CD4-positive, alpha-beta T cell treated with Interleukin-1 beta for 1 hour (primary cell): ENCODE results near the gene IP6K1.
A peak's percentile ranks its signal among the peaks of the same experiment; 100 is the strongest.
"Not testable (repeated sequence)": the region's sequence is repeated elsewhere in the genome, so short reads cannot be mapped to it uniquely, and the experiment has no call there.

Experiments
- DNase-seq, 2 donors: peaks; one replicate each; pipeline ENCODE4 v3.0.0-alpha.2; 2020 to 2022

The IP6K1 gene

DNA sequence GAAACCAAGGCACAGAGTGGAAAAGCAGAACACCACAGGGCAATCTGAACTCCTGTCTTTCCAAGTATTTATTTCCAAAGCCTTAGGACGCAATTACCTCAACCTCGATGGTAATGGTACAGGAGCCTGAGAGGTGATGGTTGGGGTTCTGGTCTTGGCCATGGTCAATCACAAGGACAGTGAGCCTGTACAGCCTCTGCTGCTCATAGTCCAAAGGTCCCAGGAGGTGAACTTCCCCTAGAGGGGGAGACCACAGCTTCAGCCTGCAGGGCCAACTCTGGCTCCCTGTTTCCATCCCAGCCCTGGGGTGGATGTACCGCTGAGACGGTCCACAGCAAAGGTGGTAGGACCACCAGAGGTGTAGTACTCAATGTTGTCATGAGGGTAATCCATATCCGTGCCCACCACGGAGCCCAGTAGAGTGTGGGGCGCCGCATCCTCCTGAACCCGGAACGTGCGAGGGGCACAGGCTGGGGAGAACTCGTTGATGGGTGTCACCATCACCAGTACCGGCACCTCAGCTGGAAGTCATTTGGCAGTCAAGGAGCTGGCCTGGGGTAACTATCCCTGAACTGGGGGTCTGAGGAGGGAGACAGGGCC lies 7.2 kb upstream of the IP6K1 start:
- no peak for DNase-seq

DNA sequence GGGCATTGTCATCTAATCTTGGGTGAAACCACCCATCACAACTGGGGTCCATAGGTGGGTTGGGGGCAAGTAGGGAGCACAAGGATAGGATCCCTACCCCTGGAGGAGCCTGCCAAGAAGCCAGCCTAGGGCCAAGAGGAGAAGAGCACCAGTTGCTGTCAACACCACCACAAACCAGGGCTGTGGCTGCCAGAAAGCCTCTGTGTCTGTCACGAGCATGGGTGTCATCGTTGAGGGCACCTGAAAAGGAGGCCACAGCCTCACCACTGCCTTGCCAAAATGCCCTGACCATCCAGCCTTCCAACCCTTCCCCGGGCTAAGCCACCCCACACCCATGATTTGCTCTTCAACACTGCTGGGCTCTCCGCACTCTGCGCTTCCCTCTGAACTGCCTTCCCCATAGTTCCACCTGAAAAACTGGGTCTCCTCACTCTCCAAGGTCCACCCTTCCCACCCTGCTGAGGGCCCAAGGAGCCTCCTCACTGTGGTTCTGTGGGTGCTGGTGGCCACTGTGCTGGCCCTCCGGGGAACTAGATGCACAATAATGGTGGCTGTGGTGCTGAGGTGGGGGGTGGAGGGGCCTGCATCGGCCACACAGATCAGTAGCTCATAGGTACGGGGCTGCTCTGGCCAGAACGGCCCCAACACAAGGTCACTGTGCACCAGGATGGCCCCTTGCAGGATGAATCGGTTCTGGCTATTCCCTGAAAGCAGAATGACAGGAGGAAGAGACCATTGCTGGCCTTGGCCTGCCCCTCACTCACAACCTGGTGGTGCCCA lies 6.2 kb upstream of the IP6K1 start:
- DNase-seq, result no peak

DNA sequence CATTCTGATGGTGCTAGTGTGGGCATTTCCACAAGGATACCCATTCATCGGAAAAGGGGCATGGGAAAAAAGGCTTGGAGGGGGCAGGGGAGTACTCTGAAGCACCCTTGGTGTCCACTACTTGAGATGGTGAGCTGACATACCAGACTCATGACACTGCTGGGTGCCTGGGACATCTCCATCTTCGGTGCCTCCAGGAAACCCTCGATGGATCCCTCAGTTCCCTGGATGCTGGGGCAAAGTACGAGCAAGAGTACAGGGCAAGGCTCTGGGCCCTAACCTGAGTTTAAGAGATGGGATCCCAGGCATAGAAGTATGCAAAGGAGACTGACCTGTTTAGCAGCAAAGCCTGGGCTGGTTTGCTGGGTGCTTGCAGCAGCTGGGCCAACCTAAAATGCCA lies 5.2 kb upstream of the IP6K1 start:
- DNase-seq, result no peak

DNA sequence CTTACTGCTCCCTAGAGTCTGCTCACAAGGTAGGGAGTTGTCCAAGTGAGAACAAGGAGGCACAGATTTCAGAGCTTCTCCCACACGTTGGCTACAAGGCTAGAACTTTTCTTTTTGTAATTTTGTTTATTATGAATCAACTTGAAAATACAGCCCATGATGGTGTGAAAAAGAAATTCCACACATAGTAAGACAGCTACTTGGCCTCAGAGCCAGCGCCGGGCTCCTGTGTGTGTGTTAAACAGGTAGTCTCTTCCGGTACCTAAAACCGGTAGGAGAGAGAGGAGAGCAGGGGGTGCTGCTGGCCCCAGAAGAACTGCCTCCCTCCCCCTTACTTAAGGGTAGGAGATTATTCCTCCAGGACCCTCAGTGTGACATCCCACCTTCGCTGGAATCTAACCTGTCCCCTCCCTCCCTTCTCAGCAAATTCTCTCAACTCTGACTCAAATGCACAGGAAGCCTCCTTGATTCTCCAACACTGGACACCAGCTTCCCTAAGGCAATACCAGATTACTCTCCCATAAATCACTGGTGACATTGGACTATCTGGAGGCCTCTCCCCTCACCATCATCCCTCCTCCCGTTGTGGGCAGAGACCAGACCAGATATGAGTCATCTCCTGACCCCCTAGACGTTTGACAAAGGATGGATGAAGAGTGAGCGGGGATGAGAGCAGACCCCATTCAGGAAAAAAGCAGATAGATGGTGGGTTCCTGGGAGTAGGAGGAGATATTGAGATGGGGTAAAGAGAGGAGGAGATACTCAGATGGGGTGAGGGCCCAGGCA lies 4.5 kb upstream of the IP6K1 start:
- no peak for DNase-seq

DNA sequence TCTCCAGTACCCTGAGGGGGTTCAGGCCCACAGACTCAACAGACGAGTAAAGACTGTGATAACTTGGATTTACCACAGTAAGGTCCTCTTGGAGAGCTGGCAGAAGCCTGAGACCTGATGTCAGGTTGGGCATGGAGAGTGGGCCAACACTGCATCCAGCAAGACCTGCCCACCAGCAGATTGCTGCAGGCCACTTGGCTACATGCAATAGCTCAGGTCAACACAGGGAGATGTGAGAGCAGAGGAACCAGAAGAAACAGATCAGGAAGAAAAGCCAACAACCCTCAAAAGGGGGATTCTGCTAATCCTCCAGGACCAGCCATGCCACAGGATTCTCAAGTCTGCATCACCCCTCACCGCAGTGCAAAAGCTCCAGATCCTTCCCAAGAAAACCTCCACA lies 1.7 kb upstream of the IP6K1 start:
- no peak for DNase-seq

DNA sequence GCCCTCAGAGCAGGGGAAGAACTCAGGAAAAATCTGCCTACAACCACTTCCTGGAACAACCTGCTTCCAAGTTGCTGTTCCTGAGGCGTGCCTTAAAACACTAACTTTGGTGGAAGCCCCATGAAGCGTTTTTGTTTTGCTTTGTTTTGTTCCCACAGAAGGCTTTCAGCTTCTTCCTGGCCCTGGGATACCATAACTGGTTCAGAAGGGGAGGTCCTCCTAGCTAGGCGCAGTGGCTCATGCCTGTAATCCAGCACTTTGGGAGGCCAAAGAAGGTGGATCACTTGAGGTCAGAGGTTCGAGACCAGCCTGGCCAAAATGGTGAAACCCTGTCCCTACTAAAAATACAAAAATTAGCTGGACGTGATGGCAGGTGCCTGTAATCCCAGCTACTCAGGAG lies 1.2 kb upstream of the IP6K1 start:
- DNase-seq, result no peak

DNA sequence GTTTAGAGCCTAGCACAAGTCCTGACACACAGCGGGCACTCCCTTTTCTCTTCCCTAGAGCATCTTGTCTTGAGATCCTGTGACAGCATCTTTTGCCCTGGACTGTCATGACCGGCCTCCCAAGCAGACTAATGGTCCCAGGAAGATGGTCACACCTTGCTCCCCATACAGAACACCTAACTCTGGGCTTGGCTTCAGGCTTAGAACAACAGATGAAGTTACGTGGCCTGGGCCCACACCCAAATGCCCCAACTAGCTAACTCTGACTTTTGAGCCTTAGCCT lies 781 bp upstream of the IP6K1 start:
- no peak for DNase-seq

DNA sequence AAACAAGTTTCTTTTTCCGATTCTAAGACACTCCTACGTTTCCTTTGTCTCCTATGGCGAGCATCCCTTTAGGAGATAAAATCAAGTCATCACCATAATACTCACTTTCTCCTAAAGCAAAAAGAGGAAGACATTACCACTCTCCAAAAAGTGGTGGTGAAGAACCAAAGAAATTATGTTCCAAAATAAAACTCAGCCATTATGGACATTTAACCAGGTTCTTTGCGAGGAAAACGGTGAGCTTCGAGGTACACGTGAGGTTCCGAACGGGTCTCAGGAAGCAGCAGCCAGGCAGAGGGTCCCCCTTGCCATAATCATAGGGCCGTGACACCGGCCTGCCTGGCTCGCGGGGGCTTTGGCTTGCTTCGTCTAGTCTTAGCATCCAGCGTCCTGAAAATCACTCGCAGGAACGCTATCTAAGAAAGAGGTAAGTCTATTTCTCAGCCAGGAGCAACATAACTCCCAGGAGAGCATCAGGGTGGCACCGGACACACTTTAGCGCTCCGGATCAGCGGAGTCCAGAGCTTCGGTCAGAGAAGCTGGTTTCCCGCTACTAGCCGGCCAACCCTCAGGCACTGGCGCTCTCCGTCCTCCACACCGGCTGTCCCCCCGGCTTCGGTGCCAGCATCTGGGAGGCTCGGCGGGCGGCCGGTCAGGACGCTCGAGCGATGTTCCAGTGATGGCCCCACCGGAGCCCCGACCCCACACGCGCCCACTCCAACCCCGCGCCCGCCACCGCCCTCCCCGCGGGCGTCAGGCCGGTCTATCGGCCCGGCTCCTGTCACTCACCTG lies 581 bp downstream of the IP6K1 start:
- peak; percentile 21 to 33 for DNase-seq

DNA sequence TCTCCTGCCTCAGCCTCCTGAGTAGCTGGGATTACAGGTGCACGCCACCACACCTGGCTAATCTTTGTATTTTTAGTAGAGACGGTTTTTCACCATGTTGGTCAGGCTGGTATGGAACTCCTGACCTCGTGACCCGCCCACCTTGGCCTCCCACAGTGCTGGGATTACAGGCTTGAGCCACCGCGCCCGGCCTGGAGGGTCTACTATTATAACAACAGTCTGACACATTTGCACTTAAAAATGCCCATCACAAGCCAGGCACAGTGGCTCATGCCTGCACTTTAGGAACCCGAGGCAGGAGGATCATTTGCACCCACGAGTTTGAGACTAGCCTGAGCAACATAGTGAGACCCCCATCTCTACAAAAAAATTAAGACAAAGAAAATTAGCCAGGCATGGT lies 4.1 kb downstream of the IP6K1 start:
- not testable (repeated sequence) for DNase-seq

DNA sequence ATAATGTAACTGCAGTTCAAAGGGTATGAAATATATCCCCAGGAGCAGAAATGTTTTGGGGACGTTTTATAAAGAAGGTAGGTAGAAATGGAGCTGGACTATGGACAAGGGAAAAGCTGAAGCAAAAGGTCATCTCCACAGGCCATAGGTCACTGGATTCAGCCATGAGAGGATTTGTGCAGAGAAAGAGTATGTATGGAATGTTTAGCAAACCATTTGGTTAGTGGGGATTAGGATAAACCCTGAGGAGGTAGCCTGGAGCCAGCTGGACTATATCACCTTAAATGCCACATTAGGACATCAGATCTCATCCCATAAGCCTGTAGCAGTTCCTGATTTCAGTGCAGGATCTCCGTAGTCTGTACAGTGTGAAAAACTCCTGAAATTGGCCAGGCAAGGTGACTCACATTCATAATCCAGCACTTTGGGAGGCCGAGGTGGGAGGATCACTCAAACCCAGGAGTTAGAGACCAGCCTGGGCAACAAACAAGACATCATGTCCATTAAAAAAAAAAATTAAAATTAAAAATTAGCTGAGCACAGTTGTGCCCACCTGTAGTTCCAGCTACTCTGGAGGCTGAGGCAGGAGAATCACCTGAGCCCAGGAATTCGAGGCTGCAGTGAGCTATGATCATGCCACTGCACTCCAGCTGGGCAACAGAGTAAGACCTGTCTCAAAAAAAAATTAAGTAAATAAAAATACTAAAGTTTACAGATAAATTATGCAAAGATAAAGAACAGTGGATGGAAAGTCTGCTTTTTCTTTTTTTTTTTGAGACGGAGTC lies 4.7 kb downstream of the IP6K1 start:
- DNase-seq, result no peak

DNA sequence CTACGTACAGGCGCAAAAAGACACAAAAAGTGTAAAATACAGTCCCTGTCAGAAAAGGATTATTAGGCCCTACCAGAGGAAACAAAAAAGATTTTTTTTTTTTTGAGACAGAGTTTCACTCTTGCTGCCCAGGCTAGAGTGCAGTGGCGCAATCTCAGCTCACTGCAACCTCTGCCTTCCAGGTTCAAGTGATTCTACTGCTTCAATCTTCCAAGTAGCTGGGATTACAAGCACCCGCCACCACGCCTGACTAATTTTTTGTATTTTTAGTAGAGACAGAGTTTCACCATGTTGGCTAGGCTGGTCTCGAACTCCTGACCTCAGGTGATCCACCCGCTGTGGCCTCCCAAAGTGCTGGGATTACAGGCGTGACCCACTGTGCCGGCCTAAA lies 5.4 kb downstream of the IP6K1 start:
- DNase-seq, result not testable (repeated sequence)

DNA sequence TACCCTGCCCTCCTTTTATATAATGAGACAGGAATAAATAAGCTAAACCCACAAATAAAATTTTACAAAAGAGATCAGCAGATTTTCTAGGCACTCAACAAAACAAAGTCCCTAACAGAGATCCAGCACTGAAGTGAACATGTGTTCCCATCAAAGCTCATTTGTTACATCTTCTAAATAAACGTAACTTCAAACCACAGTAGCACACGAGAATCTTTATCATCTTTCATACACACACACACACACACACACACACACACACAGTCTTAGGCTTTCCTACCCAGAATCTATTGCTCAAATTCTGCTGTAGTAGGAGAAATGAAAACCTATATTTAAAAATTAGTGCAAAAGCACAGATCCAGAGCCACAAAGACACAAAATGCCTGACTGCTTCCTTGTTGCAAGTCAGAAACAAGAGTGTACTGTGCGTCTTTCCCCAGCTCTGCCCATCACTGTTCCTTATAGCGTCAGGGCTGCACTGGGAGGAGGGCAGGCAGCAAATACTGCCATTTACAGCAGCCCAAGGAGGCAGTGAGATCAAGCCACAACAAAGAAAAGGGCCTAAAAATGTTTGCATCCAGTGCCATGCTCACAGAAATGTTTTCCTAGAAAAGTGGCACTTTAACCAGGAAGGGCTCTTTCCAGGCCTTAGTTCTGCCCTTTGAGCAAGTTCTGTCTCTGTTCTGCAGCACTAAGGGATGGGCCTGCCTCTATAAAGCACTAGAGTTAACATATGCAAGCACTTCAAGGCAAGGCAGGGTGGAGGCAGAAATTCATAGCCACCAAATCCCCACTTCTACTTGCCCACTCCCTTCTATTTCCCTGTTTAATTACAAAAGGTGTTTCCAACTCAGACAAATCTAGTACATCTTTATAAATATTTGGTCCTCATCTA lies 6.0 kb downstream of the IP6K1 start:
- DNase-seq, result no peak

DNA sequence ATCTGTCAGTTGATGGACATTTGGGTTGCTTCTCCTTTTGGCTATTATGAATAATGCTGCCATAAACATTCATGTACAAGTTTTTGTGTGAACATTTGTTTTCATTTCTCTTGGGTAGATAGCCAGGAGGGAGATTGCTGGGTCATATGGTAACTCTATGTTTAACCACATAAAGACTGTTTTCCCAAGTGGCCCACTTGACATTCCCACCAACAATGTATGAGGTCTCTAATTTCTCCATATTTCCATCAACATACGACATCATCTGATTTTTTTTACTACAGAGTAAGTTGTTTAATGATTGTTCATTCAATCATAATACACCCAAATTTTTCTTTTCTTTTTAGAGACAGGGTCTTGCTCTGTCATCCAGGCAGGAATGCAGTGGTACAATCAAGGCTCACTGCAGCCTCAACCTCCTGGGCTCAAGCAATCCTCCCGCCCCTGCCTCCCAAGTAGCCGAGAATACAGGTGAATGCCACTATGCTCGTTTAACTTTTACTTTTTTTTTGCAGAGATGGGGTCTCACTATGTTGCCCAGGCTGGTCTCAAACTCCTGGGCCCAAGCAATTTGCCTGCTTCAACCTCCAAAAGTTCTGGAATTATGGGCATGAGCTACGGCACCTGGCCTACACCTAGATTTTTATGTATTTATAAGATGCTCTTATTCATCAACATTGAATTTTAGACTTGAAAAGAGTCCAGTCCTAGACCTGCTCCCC lies 6.8 kb downstream of the IP6K1 start:
- no peak for DNase-seq

DNA sequence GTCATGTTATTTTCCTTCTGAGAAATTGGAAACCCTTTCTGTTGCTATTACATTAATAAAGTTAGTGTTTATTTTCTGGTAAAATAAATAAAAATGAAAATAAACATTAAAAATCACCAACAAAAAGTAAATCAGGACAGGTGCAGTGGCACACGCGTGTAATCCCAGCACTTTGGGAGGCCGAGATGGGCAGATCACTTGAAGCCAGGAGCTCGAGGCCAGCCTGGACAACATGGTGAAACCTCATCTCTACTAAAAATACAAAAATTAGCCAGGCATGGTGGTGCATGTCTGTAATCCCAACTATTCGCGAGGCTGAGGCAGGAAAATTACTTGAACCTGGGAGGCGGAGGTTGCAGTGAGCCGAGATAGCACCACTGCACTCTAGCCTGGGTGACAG lies 10.2 kb downstream of the IP6K1 start:
- DNase-seq, result not testable (repeated sequence)

DNA sequence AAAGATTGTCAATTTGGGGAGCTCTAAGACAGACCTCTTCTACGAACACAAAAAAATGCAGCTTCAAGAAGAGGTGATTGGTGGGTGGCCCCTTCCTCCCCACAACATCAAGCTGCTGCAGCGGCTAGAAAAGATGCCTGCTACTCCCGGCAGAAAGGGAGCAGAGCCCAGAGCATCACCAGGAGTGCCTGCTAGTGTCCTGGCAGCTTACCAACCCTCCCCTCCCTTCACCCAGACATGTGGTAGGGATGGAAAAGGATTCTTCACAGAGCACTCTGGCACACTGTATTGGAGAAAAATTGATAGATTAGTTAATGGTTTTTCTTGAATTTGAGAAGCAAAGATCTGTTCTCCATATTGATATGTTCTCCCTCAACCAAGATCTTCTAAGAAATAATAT lies 10.8 kb downstream of the IP6K1 start:
- DNase-seq, result no peak

DNA sequence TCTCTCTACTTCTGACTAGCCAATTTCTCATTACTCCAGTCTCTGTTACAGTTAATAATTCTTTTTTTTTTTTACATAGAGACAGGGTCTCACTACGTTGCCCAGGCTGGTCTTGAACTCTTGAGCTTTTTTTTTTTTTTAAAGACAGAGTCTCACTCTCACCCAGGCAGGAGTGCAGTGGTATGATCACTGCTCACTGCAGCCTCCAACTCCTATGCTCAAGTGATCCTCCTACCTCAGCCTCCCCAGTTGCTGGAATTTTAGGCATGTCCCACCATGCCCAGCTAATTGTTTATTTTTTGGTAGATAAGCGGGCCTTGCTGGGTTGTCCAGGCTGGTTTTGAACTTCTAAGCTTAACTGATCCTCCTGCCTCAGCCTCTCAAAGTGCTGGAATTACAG lies 13.6 kb downstream of the IP6K1 start:
- DNase-seq, result no peak

DNA sequence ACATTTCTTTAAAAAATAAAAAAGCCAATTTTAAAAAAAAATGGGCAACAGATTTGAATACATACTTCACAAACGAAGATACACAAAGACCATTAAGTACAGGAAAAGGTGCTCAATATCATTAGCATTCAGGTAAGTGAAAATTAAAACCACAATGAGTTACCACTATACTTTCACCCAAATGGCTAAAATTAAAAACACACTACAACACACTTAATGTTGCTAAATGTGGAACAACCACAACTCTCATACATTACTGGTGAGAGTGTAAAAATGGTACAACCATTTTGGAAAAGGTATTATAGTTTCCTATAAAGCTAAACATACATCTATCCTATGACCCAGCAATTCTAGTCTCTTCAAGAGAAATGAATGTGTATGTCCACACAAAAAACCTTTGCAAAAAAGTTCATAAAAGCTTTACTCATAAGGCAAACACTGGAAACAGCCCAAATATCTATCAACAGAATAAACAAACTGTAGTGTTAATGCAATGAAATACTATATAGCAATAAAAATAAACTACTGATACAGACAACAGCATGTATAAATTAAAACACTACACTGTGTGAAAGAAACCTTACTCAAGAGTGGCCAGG lies 14.9 kb downstream of the IP6K1 start:
- DNase-seq, result no peak

DNA sequence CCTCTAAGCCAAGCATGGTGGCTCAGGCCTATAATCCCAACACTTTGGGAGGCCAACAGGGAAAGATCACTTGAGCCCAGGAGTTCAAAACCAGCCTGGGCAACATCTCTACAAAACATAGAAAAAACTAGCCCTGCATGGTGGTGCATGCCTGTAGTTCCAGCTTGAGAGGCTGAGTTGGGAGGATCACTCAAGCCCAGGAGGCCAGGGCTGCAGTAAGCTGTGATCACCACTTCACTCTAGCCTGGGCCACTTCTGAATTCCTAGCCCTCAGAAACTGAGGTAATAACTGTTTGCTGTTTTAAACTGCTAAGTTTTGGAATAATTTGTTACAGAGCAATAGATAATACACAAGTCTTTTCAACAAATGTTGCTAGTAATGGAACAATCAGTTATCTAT lies 16.4 kb downstream of the IP6K1 start:
- no peak for DNase-seq

DNA sequence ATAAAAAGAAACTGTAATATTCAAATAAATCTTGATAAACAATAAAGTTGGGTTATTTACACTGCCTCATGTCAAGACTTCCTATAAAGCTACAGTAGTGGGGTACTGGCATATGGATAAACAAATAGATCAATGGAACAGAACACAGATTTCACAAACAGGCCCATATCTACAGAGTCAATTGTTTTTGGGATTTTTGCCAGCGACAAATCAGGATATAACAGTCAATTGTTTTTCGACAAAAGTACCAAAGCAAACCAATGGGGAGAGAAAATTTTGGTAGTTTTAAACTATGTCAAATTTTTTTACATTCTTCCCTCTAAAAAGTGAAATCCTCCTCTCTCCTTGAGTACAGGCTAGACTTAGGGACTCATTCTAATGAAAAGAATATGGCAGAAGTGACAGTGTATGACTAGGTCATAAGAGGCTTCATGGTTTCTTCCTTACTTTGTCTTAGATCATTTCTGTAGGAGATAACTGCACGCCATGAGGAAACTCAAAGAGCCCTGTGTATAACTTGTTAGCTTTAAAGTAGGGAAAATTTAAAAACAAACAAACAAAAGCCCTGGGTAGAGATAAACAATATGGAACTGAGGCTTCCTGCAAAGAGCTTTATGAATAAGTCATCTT lies 16.9 kb downstream of the IP6K1 start:
- DNase-seq, result no peak

DNA sequence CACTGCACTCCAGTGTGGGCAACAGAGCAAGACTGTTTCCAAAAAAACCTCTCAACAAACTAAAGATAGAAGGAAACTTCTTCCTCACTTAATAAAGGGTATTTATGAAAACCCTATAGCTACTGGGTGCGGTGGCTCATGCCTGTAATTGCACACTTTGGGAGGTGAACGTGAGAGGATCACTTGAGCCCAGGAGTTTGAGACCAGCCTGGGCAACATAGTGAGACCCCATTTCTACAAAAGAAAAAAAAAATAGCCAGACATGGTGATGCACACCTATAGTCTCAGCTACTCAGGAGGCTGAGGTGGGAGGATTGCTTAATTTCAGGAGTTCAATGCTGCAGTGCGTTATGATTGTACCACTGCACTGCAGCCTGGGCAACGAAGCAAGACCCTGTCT lies 22.4 kb downstream of the IP6K1 start:
- DNase-seq, result no peak
